Measurements from ENCODE around the gene KIF11. TPM values are rescaled to one million over a fixed set of nuclear protein-coding genes. Genes with fewer than 3 reads are reported as not detected.

The KIF11 gene
- total RNA-seq (1 to 10 TPM; 1.3 to 7.5 TPM), polyA plus RNA-seq (1 to 10 TPM; 1.0 to 1.1 TPM)
- long read RNA-seq, donor 1, full-length matches to known transcripts: 3 of 3 reads
- long read RNA-seq, donor 1, partial matches to known transcripts: 0 of 3 reads
- long read RNA-seq, donor 1, other reads (novel, unspliced or antisense): 0 of 3 reads
- long read RNA-seq, donor 2: 0 reads
- long read RNA-seq, donor 3, full-length matches to known transcripts: 2 of 9 reads
- long read RNA-seq, donor 3, partial matches to known transcripts: 7 of 9 reads
- long read RNA-seq, donor 3, other reads (novel, unspliced or antisense): 0 of 9 reads
- long read RNA-seq, donor 4: 0 reads
- long read RNA-seq, donor 5, full-length matches to known transcripts: 2 of 2 reads
- long read RNA-seq, donor 5, partial matches to known transcripts: 0 of 2 reads
- long read RNA-seq, donor 5, other reads (novel, unspliced or antisense): 0 of 2 reads

- Histone ChIP-seq H3K4me1 (ENCODE audit: control insufficient read depth in 5 of 5, insufficient read depth in 5 of 5, low read length in 5 of 5) (peaks cover 0 to 27% (median 2%) of the 10 kb centered on the region in 5 donors), H3K9me3 (ENCODE audit: control insufficient read depth in 4 of 4, insufficient read depth in 3 of 4, low read length in 3 of 4) (no peaks in the 10 kb centered on the region), H3K36me3 (ENCODE audit: control insufficient read depth in 4 of 4, insufficient read depth in 4 of 4, low read length in 4 of 4) (no peaks in the 10 kb centered on the region), H3K27me3 (ENCODE audit: control insufficient read depth in 3 of 3, insufficient read depth in 3 of 3, low read length in 2 of 3) (no peaks in the 10 kb centered on the region), H3K27ac (ENCODE audit: low read depth in 1 of 2, low read length in 1 of 2) (peak within 1 kb of the TSS; percentile 87 to 90), H3K9ac (ENCODE audit: insufficient read depth in 1 of 2, low read length in 2 of 2) (peak within 1 kb of the TSS in 1 of 2 donors; percentile 98), H3K4me3 (peak within 1 kb of the TSS; percentile 77)
- peak; percentile 98 to 99 (median 99) for DNase-seq
- ATAC-seq (ENCODE audit: insufficient read depth, low FRiP score): peak; percentile 93
- TF ChIP-seq, protein P1, sequence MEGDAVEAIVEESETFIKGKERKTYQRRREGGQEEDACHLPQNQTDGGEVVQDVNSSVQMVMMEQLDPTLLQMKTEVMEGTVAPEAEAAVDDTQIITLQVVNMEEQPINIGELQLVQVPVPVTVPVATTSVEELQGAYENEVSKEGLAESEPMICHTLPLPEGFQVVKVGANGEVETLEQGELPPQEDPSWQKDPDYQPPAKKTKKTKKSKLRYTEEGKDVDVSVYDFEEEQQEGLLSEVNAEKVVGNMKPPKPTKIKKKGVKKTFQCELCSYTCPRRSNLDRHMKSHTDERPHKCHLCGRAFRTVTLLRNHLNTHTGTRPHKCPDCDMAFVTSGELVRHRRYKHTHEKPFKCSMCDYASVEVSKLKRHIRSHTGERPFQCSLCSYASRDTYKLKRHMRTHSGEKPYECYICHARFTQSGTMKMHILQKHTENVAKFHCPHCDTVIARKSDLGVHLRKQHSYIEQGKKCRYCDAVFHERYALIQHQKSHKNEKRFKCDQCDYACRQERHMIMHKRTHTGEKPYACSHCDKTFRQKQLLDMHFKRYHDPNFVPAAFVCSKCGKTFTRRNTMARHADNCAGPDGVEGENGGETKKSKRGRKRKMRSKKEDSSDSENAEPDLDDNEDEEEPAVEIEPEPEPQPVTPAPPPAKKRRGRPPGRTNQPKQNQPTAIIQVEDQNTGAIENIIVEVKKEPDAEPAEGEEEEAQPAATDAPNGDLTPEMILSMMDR (IDR thresholded peaks at IDR 0.05; ENCODE audit: control extremely low read depth, extremely low read depth): no peak
- 0 to 1% methylated on average over 56 to 61 of the region's 61 CpGs for WGBS, 2 donors
These were observed at the start of gene KIF11 for GRCh38 chr10:92592761-92593618. KIF11 (plus strand) TSS chr10:92593130; CDS start chr10:92593376, 246 bp downstream.

- peak; percentile 47 for ATAC-seq (ENCODE audit: insufficient read depth, low FRiP score)
- Histone ChIP-seq H3K4me1 (ENCODE audit: control insufficient read depth in 5 of 5, insufficient read depth in 5 of 5, low read length in 5 of 5) (peaks cover 0 to 5% (median 0%) of the 10 kb centered on the region in 5 donors), H3K36me3 (ENCODE audit: control insufficient read depth in 4 of 4, insufficient read depth in 4 of 4, low read length in 4 of 4) (peaks cover 0 to 2% (median under 1%) of the 10 kb centered on the region in 4 donors), H3K4me3 (no peak overlapping the region), H3K27me3 (ENCODE audit: control insufficient read depth in 3 of 3, insufficient read depth in 3 of 3, low read length in 2 of 3) (no peaks in the 10 kb centered on the region), H3K9me3 (ENCODE audit: control insufficient read depth in 4 of 4, insufficient read depth in 3 of 4, low read length in 3 of 4) (no peaks in the 10 kb centered on the region), H3K9ac (ENCODE audit: insufficient read depth in 1 of 2, low read length in 2 of 2) (no peak overlapping the region), H3K27ac (ENCODE audit: low read depth in 1 of 2, low read length in 1 of 2) (no peak overlapping the region)
- no peak for DNase-seq
- WGBS, 2 donors: 20 to 53% methylated on average over 3 of the region's 3 CpGs
- TF ChIP-seq, protein P1 (IDR thresholded peaks at IDR 0.05; ENCODE audit: control extremely low read depth, extremely low read depth): no peak
These were observed 48.6 kb upstream of the KIF11 start for GRCh38 chr10:92544296-92544695.

GRCh38 chr10:92545556-92545955 is 47.4 kb upstream of the KIF11 start:
- H3K4me3 ChIP-seq: no peak overlapping the region
- ATAC-seq (ENCODE audit: insufficient read depth, low FRiP score): no peak
- H3K4me1 ChIP-seq (ENCODE audit: control insufficient read depth in 5 of 5, insufficient read depth in 5 of 5, low read length in 5 of 5): peaks cover 0 to 5% (median 0%) of the 10 kb centered on the region in 5 donors
- no peaks in the 10 kb centered on the region for H3K9me3 ChIP-seq (ENCODE audit: control insufficient read depth in 4 of 4, insufficient read depth in 3 of 4, low read length in 3 of 4)
- H3K36me3 ChIP-seq (ENCODE audit: control insufficient read depth in 4 of 4, insufficient read depth in 4 of 4, low read length in 4 of 4): peaks cover 0 to 2% (median under 1%) of the 10 kb centered on the region in 4 donors
- TF ChIP-seq, protein P1 (IDR thresholded peaks at IDR 0.05; ENCODE audit: control extremely low read depth, extremely low read depth): no peak
- H3K9ac ChIP-seq (ENCODE audit: insufficient read depth in 1 of 2, low read length in 2 of 2): no peak overlapping the region
- H3K27ac ChIP-seq (ENCODE audit: low read depth in 1 of 2, low read length in 1 of 2): no peak overlapping the region
- no peaks in the 10 kb centered on the region for H3K27me3 ChIP-seq (ENCODE audit: control insufficient read depth in 3 of 3, insufficient read depth in 3 of 3, low read length in 2 of 3)
- 94% methylated on average over 1 of the region's 1 CpG for WGBS, 2 donors
- DNase-seq: no peak
